H1 (cell line): ENCODE results near the gene XIRP1. TPM values are rescaled to one million over a fixed set of nuclear protein-coding genes. Genes with fewer than 3 reads are reported as not detected.

Experiments used
- ASH2L ChIP-seq: fragments of 200-600, 300-600 bp; sonication (generic); IDR thresholded peaks from one replicate; pipeline ENCODE4 v1.7.1; 2017; ENCODE audit warnings: low read length
- BCL11A ChIP-seq, 2 experiments: IDR thresholded peaks; one replicate each; pipeline ENCODE4 v1.6.1; 2011; ENCODE audit warnings: low read depth in 2 of 2, low read length in 2 of 2, mild to moderate bottlenecking in 2 of 2
- CREB1 ChIP-seq: IDR thresholded peaks from 2 replicates; pipeline ENCODE4 v1.6.1; 2012; ENCODE audit warnings: inconsistent platforms
- EGR1 ChIP-seq: IDR thresholded peaks from 2 replicates; pipeline ENCODE4 v1.6.1; 2011; ENCODE audit warnings: low read depth, low read length, borderline replicate concordance
- HDAC2 ChIP-seq, 2 experiments: fragments of 300-600 bp in 1 of 2; sonication (generic) in 1 of 2; IDR thresholded peaks; 2 replicates each; pipeline ENCODE4 v1.6.1; 2011 to 2012; ENCODE audit warnings: low read depth in 2 of 2, low read length in 2 of 2, mild to moderate bottlenecking in 2 of 2, moderate library complexity in 2 of 2, borderline replicate concordance in 1 of 2, inconsistent platforms in 1 of 2
- KDM4A ChIP-seq: IDR thresholded peaks from one replicate; pipeline ENCODE4 v1.7.1; 2012; ENCODE audit warnings: low read depth, mild to moderate bottlenecking, moderate library complexity, low read length, inconsistent platforms; ENCODE audit not compliant: severe bottlenecking
- MAFK ChIP-seq: IDR thresholded peaks from 2 replicates; pipeline ENCODE4 v1.6.1; 2012; ENCODE audit warnings: low read depth, mild to moderate bottlenecking, improper control_type of control experiment, low read length
- PHF8 ChIP-seq: fragments of 200-600 bp; sonication (generic); conservative IDR thresholded peaks from 2 replicates; pipeline ENCODE4 v1.7.1; 2012; ENCODE audit warnings: low read depth, mild to moderate bottlenecking, inconsistent platforms, low read length, moderate library complexity
- RAD21 ChIP-seq, 2 experiments: IDR thresholded peaks in 1 of 2; conservative IDR thresholded peaks in 1 of 2; 2 replicates each; pipeline ENCODE4 v1.6.1; 2011; ENCODE audit warnings: low read depth in 2 of 2, low read length in 2 of 2, improper control_type of control experiment in 1 of 2, inconsistent platforms in 1 of 2, mild to moderate bottlenecking in 1 of 2, moderate library complexity in 1 of 2
- RBBP5 ChIP-seq: IDR thresholded peaks from 2 replicates; pipeline ENCODE4 v1.7.1; 2012; ENCODE audit warnings: low read depth, mild to moderate bottlenecking, inconsistent platforms, low read length, moderate library complexity, borderline replicate concordance
- SUZ12 ChIP-seq: fragments of 200-600 bp; sonication (generic); IDR thresholded peaks from 2 replicates; pipeline ENCODE4 v1.6.1; 2012; ENCODE audit warnings: mild to moderate bottlenecking, inconsistent platforms, low read length, moderate library complexity, mixed read lengths
- TBP ChIP-seq: IDR thresholded peaks from 2 replicates; pipeline ENCODE4 v1.6.1; 2011; ENCODE audit warnings: low read depth, low read length, improper control_type of control experiment
- polyA plus RNA-seq, 7 experiments: library from polyadenylated mRNA; depleted of rRNA in 3 of 7; stranded (reverse) in 5 of 7; unstranded in 2 of 7; fragments of >200 nt in 5 of 7; fragments of 200-250 nt in 2 of 7; gene quantifications; 1 replicate in 5 of 7; 2 replicates in 1 of 7; 4 replicates in 1 of 7; pipeline versions ENCODE4 v1.2.1 to v1.2.3, GENCODE V29; 2011 to 2013; ENCODE audit warnings: missing spikeins in 2 of 7, mixed read lengths in 2 of 7
- total RNA-seq: library from RNA; stranded (reverse); fragmentation: NEBNext Ultra II Directional; extraction: Animal tissue kit (Norgen Biotek cat#: 25700); gene quantifications from 2 replicates; pipeline ENCODE4 v1.2.1, GENCODE V29; 2021
- TF ChIP-seq, protein P1 (sequence below): IDR thresholded peaks from 2 replicates; pipeline ENCODE4 v1.6.1; 2012; ENCODE audit warnings: low read length, inconsistent platforms
- TF ChIP-seq, protein P2 (sequence below): IDR thresholded peaks from 2 replicates; pipeline ENCODE4 v1.6.1; 2011; ENCODE audit warnings: low read length, improper control_type of control experiment
- TF ChIP-seq, protein P3 (sequence below): IDR thresholded peaks from 2 replicates; pipeline ENCODE4 v1.6.1; 2012; ENCODE audit warnings: inconsistent platforms

XIRP1 gene
- total and polyA plus RNA-seq, 2 of the 8 experiments (the other 6 are each of a cell fraction or from before 2014, with no cell fraction given): not detected

DNA sequence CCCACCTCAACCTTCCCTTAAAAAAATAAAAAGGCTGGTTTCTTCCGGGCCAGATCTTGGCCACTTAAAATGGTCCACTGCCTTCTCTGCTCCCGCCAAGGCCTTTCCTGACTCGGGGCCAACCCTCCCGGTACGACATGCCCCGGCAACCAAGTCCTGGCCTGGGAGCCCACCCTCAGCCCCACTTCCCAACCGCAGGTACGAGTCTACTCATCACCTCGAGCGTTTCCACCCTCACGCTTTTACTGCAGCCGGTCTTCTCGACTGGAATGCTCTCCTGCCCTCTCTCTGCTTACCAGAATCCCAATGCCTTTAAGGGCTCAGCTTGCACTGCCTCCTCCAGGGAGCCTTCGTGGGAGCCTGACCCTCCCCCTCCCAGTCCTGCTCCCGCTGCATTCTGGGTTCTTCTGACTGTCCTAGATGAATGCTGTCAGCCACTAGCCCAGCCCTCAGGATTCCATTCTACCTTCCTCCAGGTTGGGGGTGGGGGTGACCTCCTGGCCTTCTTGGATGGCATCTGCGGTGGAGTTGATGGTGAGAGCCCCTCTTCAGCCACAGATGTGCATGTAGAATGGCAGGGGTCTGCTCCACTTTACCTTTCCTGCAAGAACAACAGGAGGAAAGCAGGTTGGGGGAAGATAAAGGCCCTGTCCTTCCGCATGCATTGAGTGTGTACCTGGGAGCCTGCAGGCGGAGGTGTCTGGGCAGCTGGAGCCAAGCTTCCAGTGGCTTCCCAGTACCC, 37.9 kb downstream of the XIRP1 start (continued):
- TF ChIP-seq EGR1 (no peak), KDM4A (peak; percentile 23), TBP (peak; percentile 87), ASH2L (peak; percentile 80), RAD21 (IDR thresholded peaks at IDR 0.05 in 1 of 2, conservative IDR thresholded peaks at IDR 0.05 in 1 of 2; ENCODE audit: low read depth in 2 of 2, low read length in 2 of 2) (0 out of 4 replicates have a peak, but pooled peaks have one; percentile 2 to 13), CREB1 (peak; percentile 44; the same call in 1 of the 2 replicates), PHF8 (peak; percentile 54), RBBP5 (peak; percentile 63; the same call in 1 of the 2 replicates), HDAC2 (IDR thresholded peaks at IDR 0.05; ENCODE audit: borderline replicate concordance in 1 of 2, low read depth in 2 of 2, low read length in 2 of 2) (peak; percentile 60 to 88; a peak in 1 of 4 replicates), BCL11A (IDR thresholded peaks at IDR 0.05; ENCODE audit: low read depth in 2 of 2, low read length in 2 of 2) (no peak), MAFK (no peak), SUZ12 (no peak)
- TF ChIP-seq, protein P1, sequence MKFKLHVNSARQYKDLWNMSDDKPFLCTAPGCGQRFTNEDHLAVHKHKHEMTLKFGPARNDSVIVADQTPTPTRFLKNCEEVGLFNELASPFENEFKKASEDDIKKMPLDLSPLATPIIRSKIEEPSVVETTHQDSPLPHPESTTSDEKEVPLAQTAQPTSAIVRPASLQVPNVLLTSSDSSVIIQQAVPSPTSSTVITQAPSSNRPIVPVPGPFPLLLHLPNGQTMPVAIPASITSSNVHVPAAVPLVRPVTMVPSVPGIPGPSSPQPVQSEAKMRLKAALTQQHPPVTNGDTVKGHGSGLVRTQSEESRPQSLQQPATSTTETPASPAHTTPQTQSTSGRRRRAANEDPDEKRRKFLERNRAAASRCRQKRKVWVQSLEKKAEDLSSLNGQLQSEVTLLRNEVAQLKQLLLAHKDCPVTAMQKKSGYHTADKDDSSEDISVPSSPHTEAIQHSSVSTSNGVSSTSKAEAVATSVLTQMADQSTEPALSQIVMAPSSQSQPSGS: peak; percentile 44; the same call in 1 of the 2 replicates
- TF ChIP-seq, protein P2, sequence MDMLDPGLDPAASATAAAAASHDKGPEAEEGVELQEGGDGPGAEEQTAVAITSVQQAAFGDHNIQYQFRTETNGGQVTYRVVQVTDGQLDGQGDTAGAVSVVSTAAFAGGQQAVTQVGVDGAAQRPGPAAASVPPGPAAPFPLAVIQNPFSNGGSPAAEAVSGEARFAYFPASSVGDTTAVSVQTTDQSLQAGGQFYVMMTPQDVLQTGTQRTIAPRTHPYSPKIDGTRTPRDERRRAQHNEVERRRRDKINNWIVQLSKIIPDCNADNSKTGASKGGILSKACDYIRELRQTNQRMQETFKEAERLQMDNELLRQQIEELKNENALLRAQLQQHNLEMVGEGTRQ: peak; percentile 63; the same call in 1 of the 2 replicates
- TF ChIP-seq, protein P3, sequence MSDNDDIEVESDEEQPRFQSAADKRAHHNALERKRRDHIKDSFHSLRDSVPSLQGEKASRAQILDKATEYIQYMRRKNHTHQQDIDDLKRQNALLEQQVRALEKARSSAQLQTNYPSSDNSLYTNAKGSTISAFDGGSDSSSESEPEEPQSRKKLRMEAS: peak; percentile 60
- TF ChIP-seq, all 59 proteins: peak for 20
